Measurements from ENCODE around the gene CREBBP.

Gene CREBBP

GRCh38 chr16:3866703-3867431, 13.6 kb downstream of the CREBBP start:
- no peak for TF ChIP-seq FOXP2 (optimal IDR thresholded peaks at IDR 0.05; ENCODE audit: borderline replicate concordance, extremely low read depth, extremely low read length, insufficient read depth)
- TF ChIP-seq POLR2AphosphoS5 (IDR thresholded peaks at IDR 0.05; ENCODE audit: low read depth, low read length) = no peak
- TF ChIP-seq SIN3A (IDR thresholded peaks at IDR 0.05; ENCODE audit: borderline replicate concordance, insufficient read depth, low read length) = no peak
- no peak for TF ChIP-seq TAF1 (IDR thresholded peaks at IDR 0.05; ENCODE audit: borderline replicate concordance, insufficient read depth, low read length)
- TF ChIP-seq REST (IDR thresholded peaks at IDR 0.05; ENCODE audit: insufficient read depth in 1 of 2, low read depth in 2 of 2, low read length in 2 of 2) = no peak

GRCh38 chr16:3865241-3865640, 15.3 kb downstream of the CREBBP start:
- TF ChIP-seq SIN3A (IDR thresholded peaks at IDR 0.05; ENCODE audit: borderline replicate concordance, insufficient read depth, low read length) = no peak
- TF ChIP-seq FOXP2 (optimal IDR thresholded peaks at IDR 0.05; ENCODE audit: borderline replicate concordance, extremely low read depth, extremely low read length, insufficient read depth) = no peak
- no peak for TF ChIP-seq REST (IDR thresholded peaks at IDR 0.05; ENCODE audit: insufficient read depth in 1 of 2, low read depth in 2 of 2, low read length in 2 of 2)
- TF ChIP-seq TAF1 (IDR thresholded peaks at IDR 0.05; ENCODE audit: borderline replicate concordance, insufficient read depth, low read length) = no peak
- no peak for TF ChIP-seq POLR2AphosphoS5 (IDR thresholded peaks at IDR 0.05; ENCODE audit: low read depth, low read length)

GRCh38 chr16:3864562-3864961, 16.0 kb downstream of the CREBBP start:
- TF ChIP-seq TAF1 (IDR thresholded peaks at IDR 0.05; ENCODE audit: borderline replicate concordance, insufficient read depth, low read length) (no peak), REST (IDR thresholded peaks at IDR 0.05; ENCODE audit: insufficient read depth in 1 of 2, low read depth in 2 of 2, low read length in 2 of 2) (no peak), SIN3A (IDR thresholded peaks at IDR 0.05; ENCODE audit: borderline replicate concordance, insufficient read depth, low read length) (no peak), FOXP2 (optimal IDR thresholded peaks at IDR 0.05; ENCODE audit: borderline replicate concordance, extremely low read depth, extremely low read length, insufficient read depth) (no peak), POLR2AphosphoS5 (IDR thresholded peaks at IDR 0.05; ENCODE audit: low read depth, low read length) (no peak)

- no peak for TF ChIP-seq POLR2AphosphoS5 (IDR thresholded peaks at IDR 0.05; ENCODE audit: low read depth, low read length)
- no peak for TF ChIP-seq SIN3A (IDR thresholded peaks at IDR 0.05; ENCODE audit: borderline replicate concordance, insufficient read depth, low read length)
- TF ChIP-seq TAF1 (IDR thresholded peaks at IDR 0.05; ENCODE audit: borderline replicate concordance, insufficient read depth, low read length) = no peak
- no peak for TF ChIP-seq FOXP2 (optimal IDR thresholded peaks at IDR 0.05; ENCODE audit: borderline replicate concordance, extremely low read depth, extremely low read length, insufficient read depth)
- no peak for TF ChIP-seq REST (IDR thresholded peaks at IDR 0.05; ENCODE audit: insufficient read depth in 1 of 2, low read depth in 2 of 2, low read length in 2 of 2)
Observed at GRCh38 chr16:3863587-3863986, 16.9 kb downstream of the CREBBP start.
